NCI-H82 treated with DMSO at 0.1 percent for 48 hours (cell line): ENCODE results near the gene AP1G1.

Experiments used
- DNase-seq: peaks from one replicate; lab custom pipeline; 2025; ENCODE audit not compliant: unreplicated experiment; lab: John Stamatoyannopoulos, UW

Gene AP1G1

GRCh38 chr16:71758293-71758760 is 50.3 kb downstream of the AP1G1 start:
- DNase-seq = no peak

DNA sequence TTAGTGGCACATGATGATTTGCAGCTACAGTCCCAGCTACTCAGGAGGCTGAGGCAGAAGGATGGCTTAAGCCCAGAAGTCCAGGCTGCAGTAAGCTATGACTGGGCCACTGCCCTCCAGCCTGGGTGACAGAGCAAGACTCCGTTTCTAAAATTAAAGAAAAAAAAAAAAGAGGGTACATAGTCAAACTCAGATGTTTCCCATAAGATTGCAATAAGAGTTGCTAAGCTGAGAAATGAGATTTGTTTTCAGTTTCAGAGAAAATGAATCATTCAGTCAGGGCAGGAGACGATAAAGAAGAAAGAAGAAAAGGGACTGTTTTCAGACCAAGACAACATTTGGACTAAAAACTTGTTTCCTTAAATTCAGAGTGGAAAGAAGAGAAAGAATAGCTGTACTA is 54.0 kb downstream of the AP1G1 start:
- no peak for DNase-seq

GRCh38 chr16:71754108-71754507 is 54.5 kb downstream of the AP1G1 start:
- no peak for DNase-seq

DNA sequence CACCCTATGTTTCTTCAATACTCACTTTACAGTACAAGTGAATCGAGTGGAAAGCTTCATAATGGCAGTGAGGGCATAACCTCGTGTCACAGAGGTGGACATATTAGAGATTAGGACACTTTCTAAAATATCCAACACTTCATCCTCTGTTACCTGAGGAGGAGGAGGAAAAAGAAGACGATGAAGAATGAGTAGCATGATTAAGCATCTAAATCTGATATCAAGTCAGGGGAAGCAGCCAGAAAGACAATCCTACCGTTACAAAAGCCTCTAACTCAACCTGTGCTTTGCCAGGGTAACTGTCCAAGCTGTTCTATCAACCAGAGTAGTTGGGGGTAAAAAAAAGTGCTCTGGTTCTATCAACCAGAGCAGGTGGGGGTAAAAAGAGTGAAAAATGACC is 60.4 kb downstream of the AP1G1 start:
- no peak for DNase-seq

DNA sequence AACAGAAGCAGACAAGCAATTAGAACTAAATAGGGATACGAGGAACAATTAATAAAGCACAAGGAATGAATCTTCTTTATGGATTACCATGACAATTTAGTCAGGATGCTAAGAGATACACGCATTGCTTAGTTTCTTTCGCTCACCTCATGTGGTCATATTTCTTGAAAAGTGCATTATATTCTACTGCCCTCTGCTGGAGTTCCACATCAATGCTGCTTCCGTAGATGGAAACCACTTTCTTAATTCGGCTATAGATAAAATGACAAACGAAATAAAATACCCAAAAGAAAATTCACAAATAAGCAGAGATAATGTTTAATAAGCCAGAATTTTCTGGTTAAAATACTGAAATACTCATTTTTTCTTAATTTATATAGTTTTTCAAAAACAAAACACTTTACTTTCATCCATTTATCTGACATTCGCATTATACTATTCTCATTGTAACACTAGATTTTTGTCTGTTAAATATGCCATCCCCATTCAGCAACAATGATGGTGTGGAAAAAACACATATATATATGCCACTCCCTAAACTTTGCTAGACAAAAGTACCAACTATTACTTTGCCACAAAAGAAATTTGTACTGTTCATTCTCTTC is 62.1 kb downstream of the AP1G1 start:
- DNase-seq = peak; percentile 8

- DNase-seq = no peak
Observed at GRCh38 chr16:71738855-71739254, 69.8 kb downstream of the AP1G1 start.

- DNase-seq = no peak
Observed at GRCh38 chr16:71737501-71737900, 71.1 kb downstream of the AP1G1 start.

GRCh38 chr16:71734511-71734910 is 74.1 kb downstream of the AP1G1 start:
- DNase-seq = no peak

- DNase-seq = no peak
Observed at GRCh38 chr16:71732587-71732986, 76.0 kb downstream of the AP1G1 start.

DNA sequence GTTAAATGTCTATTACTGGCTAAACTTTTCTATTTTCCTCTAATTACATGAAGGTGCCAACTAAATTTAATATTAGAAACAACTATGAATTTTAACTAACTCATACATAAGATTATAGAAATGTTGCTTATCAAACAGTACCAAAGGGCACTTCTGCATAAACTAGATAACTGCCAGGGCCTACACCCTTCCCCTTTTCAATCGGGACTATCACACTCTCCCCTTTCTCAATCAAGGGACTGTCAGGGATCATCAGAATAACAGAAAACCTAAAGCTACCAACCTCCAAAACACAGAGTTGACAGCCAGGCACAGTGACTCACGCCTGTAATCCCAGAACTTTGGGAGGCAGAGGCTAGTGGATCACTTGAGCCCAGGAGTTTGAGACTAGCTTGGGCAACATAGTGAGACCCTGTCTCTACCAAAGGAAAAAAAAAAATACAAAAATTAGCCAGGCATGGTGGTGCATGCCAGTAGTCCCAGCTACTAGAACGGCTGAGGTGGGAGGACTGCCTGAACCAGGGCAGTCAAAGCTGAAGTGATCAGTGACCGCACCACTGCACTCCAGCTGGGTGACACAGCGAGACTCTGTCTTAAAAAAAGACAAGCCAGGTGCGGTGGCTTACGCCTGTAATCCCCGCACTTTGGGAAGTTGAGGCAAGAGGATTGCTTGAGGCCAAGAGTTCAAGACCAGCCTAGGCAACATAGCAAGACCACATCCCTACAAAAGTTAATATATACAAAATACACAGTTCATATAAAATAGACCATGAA is 80.9 kb downstream of the AP1G1 start:
- no peak for DNase-seq

GRCh38 chr16:71726476-71727315 is 81.9 kb downstream of the AP1G1 start:
- DNase-seq = no peak

DNA sequence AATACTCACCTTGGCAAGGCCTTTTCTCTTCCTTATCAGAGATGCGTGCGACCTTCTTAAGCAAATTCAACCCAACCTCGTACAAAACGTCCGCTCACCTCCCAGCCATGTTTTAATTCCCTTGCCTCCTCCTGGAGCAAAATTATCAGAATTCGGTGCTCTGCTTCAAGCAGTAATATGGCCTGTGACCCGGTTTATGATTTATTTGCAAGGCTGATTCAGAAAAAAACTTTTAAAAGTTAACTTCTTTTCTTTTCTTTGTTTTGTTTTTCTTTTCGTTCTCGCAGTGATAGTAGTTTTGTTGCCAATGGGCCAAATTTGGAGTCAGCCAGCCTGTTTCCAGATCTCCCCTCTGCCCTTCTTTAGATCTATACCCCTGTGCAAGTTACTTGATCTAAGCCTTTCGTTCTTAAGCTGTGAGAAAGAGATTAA is 84.3 kb downstream of the AP1G1 start, which contains the start of gene PHLPP2:
Gene PHLPP2 (minus strand): TSS at position 382 of the 432 bp plus-strand sequence. CDS start 9,906 bp downstream, outside the sequence.
- no peak for DNase-seq

- DNase-seq = peak; percentile 28
Observed at GRCh38 chr16:71723537-71724319, 84.9 kb downstream of the AP1G1 start.

DNA sequence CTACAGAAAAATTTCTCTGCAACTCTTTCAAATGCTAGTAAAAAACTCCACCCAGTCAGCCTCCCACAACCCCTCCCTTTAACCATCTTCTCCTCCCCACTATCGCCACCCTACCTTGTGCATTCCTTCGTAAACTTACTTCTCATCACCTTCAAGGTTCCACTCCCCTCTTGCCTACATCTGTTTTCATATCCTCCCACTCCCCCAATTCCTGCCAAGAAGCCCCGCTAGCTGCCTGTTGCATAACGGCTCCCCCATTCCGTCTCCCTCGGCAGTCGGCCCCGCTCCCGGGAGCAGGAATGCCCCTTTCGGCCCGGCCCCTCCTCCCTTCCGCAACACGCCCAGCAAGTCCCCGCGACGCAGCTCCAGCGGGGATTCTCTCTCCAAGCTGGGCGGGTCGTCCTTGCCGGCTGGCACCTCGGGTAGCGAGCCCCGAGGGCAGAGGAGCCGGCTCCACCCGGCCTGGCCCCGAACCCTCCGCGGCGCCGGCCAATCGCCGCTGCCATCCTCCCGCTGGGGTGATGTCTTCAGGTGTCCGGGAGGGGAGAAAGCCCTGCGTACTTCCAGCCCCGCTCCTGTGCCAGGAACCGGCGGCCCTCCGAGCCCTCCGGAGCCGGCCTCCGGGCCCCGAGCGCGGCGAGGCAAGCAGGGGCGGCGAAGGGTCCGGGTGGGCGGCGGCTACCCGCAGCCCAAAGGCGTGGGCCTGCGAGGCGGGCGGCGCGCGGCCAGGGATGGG is 85.7 kb downstream of the AP1G1 start:
- DNase-seq = peak; percentile 7

GRCh38 chr16:71721066-71721740 is 87.4 kb downstream of the AP1G1 start:
- DNase-seq = no peak

DNA sequence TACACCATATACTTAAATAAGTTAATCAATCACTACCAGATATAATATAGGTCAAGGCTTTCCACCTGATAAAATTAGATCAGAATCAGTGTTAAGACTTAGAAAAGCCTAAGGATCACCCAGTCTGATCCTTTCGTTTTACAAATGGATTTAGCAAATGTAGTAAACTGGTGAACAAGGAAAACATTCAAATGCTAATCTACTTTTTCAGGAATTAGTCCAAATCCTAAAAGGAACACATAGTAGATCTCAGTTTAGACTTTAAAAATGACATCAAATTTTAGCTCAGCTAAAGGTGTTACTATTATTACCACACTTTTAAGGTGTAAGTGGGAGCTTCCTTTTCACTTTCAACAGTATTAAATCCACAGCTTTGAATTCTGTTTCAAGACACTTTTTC is 96.1 kb downstream of the AP1G1 start:
- no peak for DNase-seq

- DNase-seq = no peak
Observed at GRCh38 chr16:71711789-71712188, 96.8 kb downstream of the AP1G1 start.

GRCh38 chr16:71709229-71709781 is 99.3 kb downstream of the AP1G1 start:
- no peak for DNase-seq

- DNase-seq = no peak
Observed at GRCh38 chr16:71708696-71709095, 99.9 kb downstream of the AP1G1 start.
